ENCODE results near the gene GPR155. TPM values are rescaled to one million over a fixed set of nuclear protein-coding genes. Genes with fewer than 3 reads are reported as not detected.
"Not testable (repeated sequence)": the region's sequence is repeated elsewhere in the genome, so short reads cannot be mapped to it uniquely, and the experiment has no call there.

Gene GPR155
- total RNA-seq, 1 donor from 2014 or later, result 0.74 TPM

DNA sequence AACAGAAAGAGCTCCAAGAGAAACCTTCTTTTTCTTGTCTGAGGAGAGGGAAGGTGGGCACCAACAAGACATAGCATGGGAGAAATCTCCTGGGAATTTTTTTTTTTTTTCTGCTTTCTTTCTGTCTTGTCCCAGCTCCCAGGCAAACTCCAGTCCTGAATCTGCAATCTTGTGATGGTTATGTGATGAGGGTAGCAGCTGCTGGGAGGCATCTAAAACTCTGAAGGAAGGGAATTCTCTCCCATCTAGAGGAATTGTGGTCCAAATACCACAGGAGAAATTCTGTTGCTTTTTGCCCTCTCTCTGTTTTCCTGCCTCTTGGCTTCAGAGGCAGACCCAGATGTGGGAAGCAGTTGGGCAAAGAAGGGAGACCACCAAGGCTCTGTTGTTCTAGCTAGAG lies 74.6 kb downstream of the GPR155 start:
- TF ChIP-seq, protein P1, sequence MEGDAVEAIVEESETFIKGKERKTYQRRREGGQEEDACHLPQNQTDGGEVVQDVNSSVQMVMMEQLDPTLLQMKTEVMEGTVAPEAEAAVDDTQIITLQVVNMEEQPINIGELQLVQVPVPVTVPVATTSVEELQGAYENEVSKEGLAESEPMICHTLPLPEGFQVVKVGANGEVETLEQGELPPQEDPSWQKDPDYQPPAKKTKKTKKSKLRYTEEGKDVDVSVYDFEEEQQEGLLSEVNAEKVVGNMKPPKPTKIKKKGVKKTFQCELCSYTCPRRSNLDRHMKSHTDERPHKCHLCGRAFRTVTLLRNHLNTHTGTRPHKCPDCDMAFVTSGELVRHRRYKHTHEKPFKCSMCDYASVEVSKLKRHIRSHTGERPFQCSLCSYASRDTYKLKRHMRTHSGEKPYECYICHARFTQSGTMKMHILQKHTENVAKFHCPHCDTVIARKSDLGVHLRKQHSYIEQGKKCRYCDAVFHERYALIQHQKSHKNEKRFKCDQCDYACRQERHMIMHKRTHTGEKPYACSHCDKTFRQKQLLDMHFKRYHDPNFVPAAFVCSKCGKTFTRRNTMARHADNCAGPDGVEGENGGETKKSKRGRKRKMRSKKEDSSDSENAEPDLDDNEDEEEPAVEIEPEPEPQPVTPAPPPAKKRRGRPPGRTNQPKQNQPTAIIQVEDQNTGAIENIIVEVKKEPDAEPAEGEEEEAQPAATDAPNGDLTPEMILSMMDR (IDR thresholded peaks at IDR 0.05; ENCODE audit: unreplicated experiment), result no peak
- no peak for DNase-seq (ENCODE audit: low spot score, unreplicated experiment)
- Mint-ChIP-seq H3K4me1 (ENCODE audit: low read depth) (peaks cover 3% of the 10 kb centered on the region), H3K9me3 (ENCODE audit: low read depth) (no peaks in the 10 kb centered on the region), H3K27me3 (no peaks in the 10 kb centered on the region), H3K27ac (no peak overlapping the region), H3K36me3 (ENCODE audit: insufficient read depth) (peaks cover 7% of the 10 kb centered on the region), H3K4me3 (ENCODE audit: low read depth) (no peak overlapping the region)

DNA sequence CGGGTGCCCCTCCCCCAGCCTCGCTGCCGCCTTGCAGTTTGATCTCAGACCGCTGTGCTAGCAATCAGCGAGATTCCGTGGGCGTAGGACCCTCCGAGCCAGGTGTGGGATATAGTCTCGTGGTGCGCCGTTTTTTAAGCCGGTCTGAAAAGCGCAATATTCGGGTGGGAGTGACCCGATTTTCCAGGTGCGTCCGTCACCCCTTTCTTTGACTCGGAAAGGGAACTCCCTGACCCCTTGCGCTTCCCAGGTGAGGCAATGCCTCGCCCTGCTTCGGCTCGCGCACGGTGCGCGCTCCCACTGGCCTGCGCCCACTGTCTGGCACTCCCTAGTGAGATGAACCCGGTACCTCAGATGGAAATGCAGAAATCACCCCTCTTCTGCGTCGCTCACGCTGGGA lies 76.8 kb downstream of the GPR155 start:
- not testable (repeated sequence) for H3K9me3 Mint-ChIP-seq (ENCODE audit: low read depth); H3K4me1 Mint-ChIP-seq (ENCODE audit: low read depth); H3K36me3 Mint-ChIP-seq (ENCODE audit: insufficient read depth); H3K27me3 Mint-ChIP-seq; DNase-seq (ENCODE audit: low spot score, unreplicated experiment)
- H3K4me3 Mint-ChIP-seq (ENCODE audit: low read depth), result peak overlapping the region; percentile 81
- peak overlapping the region; percentile 93 for H3K27ac Mint-ChIP-seq

GRCh38 chr2:174403628-174404027 lies 83.2 kb downstream of the GPR155 start:
- no peak for DNase-seq (ENCODE audit: low spot score, unreplicated experiment)
- Mint-ChIP-seq H3K27me3 (no peaks in the 10 kb centered on the region), H3K36me3 (ENCODE audit: insufficient read depth) (peaks cover 4% of the 10 kb centered on the region), H3K4me1 (ENCODE audit: low read depth) (no peaks in the 10 kb centered on the region), H3K4me3 (ENCODE audit: low read depth) (no peak overlapping the region), H3K9me3 (ENCODE audit: low read depth) (peaks cover 3% of the 10 kb centered on the region), H3K27ac (no peak overlapping the region)
- TF ChIP-seq, protein P1 (IDR thresholded peaks at IDR 0.05; ENCODE audit: unreplicated experiment), result no peak

- Mint-ChIP-seq H3K36me3 (ENCODE audit: insufficient read depth) (peaks cover 4% of the 10 kb centered on the region), H3K27me3 (no peaks in the 10 kb centered on the region), H3K4me1 (ENCODE audit: low read depth) (peaks cover 3% of the 10 kb centered on the region), H3K4me3 (ENCODE audit: low read depth) (no peak overlapping the region), H3K9me3 (ENCODE audit: low read depth) (peaks cover 3% of the 10 kb centered on the region), H3K27ac (no peak overlapping the region)
- TF ChIP-seq, protein P1 (IDR thresholded peaks at IDR 0.05; ENCODE audit: unreplicated experiment), result no peak
- DNase-seq (ENCODE audit: low spot score, unreplicated experiment), result no peak
Observed at GRCh38 chr2:174400853-174401252, 86.0 kb downstream of the GPR155 start.

- Mint-ChIP-seq H3K36me3 (ENCODE audit: insufficient read depth) (peaks cover 4% of the 10 kb centered on the region), H3K4me1 (ENCODE audit: low read depth) (peaks cover 12% of the 10 kb centered on the region), H3K9me3 (ENCODE audit: low read depth) (peaks cover 3% of the 10 kb centered on the region), H3K27me3 (no peaks in the 10 kb centered on the region), H3K27ac (no peak overlapping the region), H3K4me3 (ENCODE audit: low read depth) (no peak overlapping the region)
- DNase-seq (ENCODE audit: low spot score, unreplicated experiment), result no peak
- TF ChIP-seq, protein P1 (IDR thresholded peaks at IDR 0.05; ENCODE audit: unreplicated experiment), result no peak
Observed at GRCh38 chr2:174399171-174399570, 87.7 kb downstream of the GPR155 start.

GRCh38 chr2:174397773-174398172 lies 89.1 kb downstream of the GPR155 start:
- no peak for DNase-seq (ENCODE audit: low spot score, unreplicated experiment)
- H3K27ac Mint-ChIP-seq, result no peak overlapping the region
- no peaks in the 10 kb centered on the region for H3K9me3 Mint-ChIP-seq (ENCODE audit: low read depth)
- no peaks in the 10 kb centered on the region for H3K27me3 Mint-ChIP-seq
- H3K36me3 Mint-ChIP-seq (ENCODE audit: insufficient read depth), result peaks cover 1% of the 10 kb centered on the region
- TF ChIP-seq, protein P1 (IDR thresholded peaks at IDR 0.05; ENCODE audit: unreplicated experiment), result no peak
- no peak overlapping the region for H3K4me3 Mint-ChIP-seq (ENCODE audit: low read depth)
- peaks cover 13% of the 10 kb centered on the region for H3K4me1 Mint-ChIP-seq (ENCODE audit: low read depth)

All from progenitor cell of endocrine pancreas (in vitro differentiated cells).